Endothelial cell of umbilical vein (primary cell): ENCODE measurements around the gene MCTP2. TPM values are rescaled to one million over a fixed set of nuclear protein-coding genes. Genes with fewer than 3 reads are reported as not detected.

Experiments
- BruUV-seq: library from RNA; stranded (reverse); fragments of 400-500 nt; replicated peaks from 2 replicates; lab custom pipeline; 2021; lab: Mats Ljungman, UMichigan
- CTCF ChIA-PET: fragments of 300-600, 350-600 bp; sonication (Branson Sonifier 250); formaldehyde crosslinking; loops from one replicate; lab custom pipeline; 2021; ENCODE audit warnings: antibody characterized with exemption, inconsistent platforms; lab: Charles Lee
- POLR2A ChIA-PET: fragments of 300-600, 350-600 bp; sonication (Branson Sonifier 250); formaldehyde crosslinking; loops from one replicate; lab custom pipeline; 2021; ENCODE audit warnings: antibody characterized with exemption, inconsistent platforms; lab: Charles Lee
- DNase-seq: peaks from one replicate; pipeline ENCODE4 v3.0.0-alpha.2; 2011; ENCODE audit warnings: low read depth, low spot score
- FAIRE-seq: peaks from 2 replicates; lab custom pipeline; 2011; peaks lifted over from hg19 to GRCh38; lab: Jason Lieb, UNC
- H2AFZ ChIP-seq: 2 replicates; pipeline ENCODE4 v1.6.0; 2012; ENCODE audit warnings: low read depth, low read length, control low read depth, inconsistent platforms
- H3K27ac ChIP-seq: 2 replicates; pipeline ENCODE4 v1.5.1; 2011; ENCODE audit warnings: low read depth, mild to moderate bottlenecking, control low read depth, low read length, moderate library complexity; ENCODE audit not compliant: insufficient read depth
- H3K27me3 ChIP-seq, 2 experiments: 2 replicates each; pipeline versions ENCODE4 v1.6.0 to v1.6.1; 2011; ENCODE audit warnings: low read length in 2 of 2, mixed read lengths in 1 of 2; ENCODE audit not compliant: control insufficient read depth in 2 of 2, insufficient read depth in 2 of 2
- H3K36me3 ChIP-seq, 2 experiments: 2 replicates in 1 of 2; 3 replicates in 1 of 2; pipeline ENCODE4 v1.5.1; 2011; ENCODE audit warnings: low read length in 2 of 2, mild to moderate bottlenecking in 1 of 2, moderate library complexity in 1 of 2; ENCODE audit not compliant: control insufficient read depth in 2 of 2, insufficient read depth in 2 of 2; ENCODE audit errors: extremely low read depth in 1 of 2
- H3K4me1 ChIP-seq: 3 replicates; pipeline ENCODE4 v1.5.1; 2011; ENCODE audit warnings: mild to moderate bottlenecking, low read length; ENCODE audit not compliant: control insufficient read depth, insufficient read depth; ENCODE audit errors: extremely low read depth
- H3K4me2 ChIP-seq: 2 replicates; pipeline ENCODE4 v1.6.1; 2011; ENCODE audit warnings: low read length, control low read depth, mixed read lengths; ENCODE audit not compliant: insufficient read depth
- H3K4me3 ChIP-seq, 3 experiments: fragments of 200-600 bp in 1 of 3; sonication (generic), shearing (Covaris generic) in 1 of 3; replicated peaks in 1 of 3; 2 replicates each; pipeline ENCODE4 v1.5.1; 2011 to 2016; ENCODE audit warnings: control low read depth in 3 of 3, low read length in 3 of 3, mild to moderate bottlenecking in 2 of 3, inconsistent platforms in 1 of 3, low read depth in 1 of 3, moderate library complexity in 1 of 3; ENCODE audit not compliant: insufficient read depth in 1 of 3
- H3K79me2 ChIP-seq: 2 replicates; pipeline ENCODE4 v1.6.0; 2012; ENCODE audit warnings: low read length, inconsistent platforms; ENCODE audit not compliant: control insufficient read depth, insufficient read depth
- H3K9ac ChIP-seq: replicated peaks from 2 replicates; pipeline ENCODE3; 2011; ENCODE audit warnings: low read length, control low read depth; ENCODE audit not compliant: insufficient read depth; ENCODE audit errors: extremely low read depth
- H3K9me1 ChIP-seq: replicated peaks from 3 replicates; pipeline ENCODE4 v1.6.0; 2011; ENCODE audit warnings: mild to moderate bottlenecking, low read length; ENCODE audit not compliant: control insufficient read depth, insufficient read depth; ENCODE audit errors: extremely low read depth
- H3K9me3 ChIP-seq: replicated peaks from 2 replicates; pipeline ENCODE4 v1.5.1; 2012; ENCODE audit warnings: low read length, inconsistent platforms; ENCODE audit not compliant: control insufficient read depth, insufficient read depth
- H4K20me1 ChIP-seq: replicated peaks from 2 replicates; pipeline ENCODE3; 2011; ENCODE audit warnings: mild to moderate bottlenecking, low read length; ENCODE audit not compliant: control insufficient read depth, insufficient read depth; ENCODE audit errors: extremely low read depth
- CTCF ChIP-seq, 2 donors: IDR thresholded peaks; 1 replicate in 1 of 2; 2 replicates in 1 of 2; pipeline ENCODE4 v1.5.1; 2011; ENCODE audit warnings: low read length in 2 of 2, mild to moderate bottlenecking in 2 of 2, moderate library complexity in 2 of 2, control low read depth in 1 of 2, inconsistent platforms in 1 of 2, low read depth in 1 of 2; ENCODE audit not compliant: insufficient read depth in 1 of 2; ENCODE audit errors: extremely low read depth in 1 of 2
- EZH2 ChIP-seq: IDR thresholded peaks from 2 replicates; pipeline ENCODE4 v1.6.1; 2012; ENCODE audit warnings: borderline replicate concordance, low read depth, mild to moderate bottlenecking, moderate library complexity, low read length, inconsistent platforms; ENCODE audit not compliant: severe bottlenecking
- FOS ChIP-seq: IDR thresholded peaks from 2 replicates; pipeline ENCODE4 v1.6.1; 2011; ENCODE audit warnings: mild to moderate bottlenecking, low read length, moderate library complexity, borderline replicate concordance; ENCODE audit not compliant: insufficient read depth
- GATA2 ChIP-seq: IDR thresholded peaks from 2 replicates; pipeline ENCODE4 v1.7.0; 2011; ENCODE audit warnings: low read depth, mild to moderate bottlenecking, moderate library complexity, mixed read lengths, low read length; ENCODE audit not compliant: insufficient read length, insufficient read depth
- JUN ChIP-seq: IDR thresholded peaks from 2 replicates; pipeline ENCODE4 v1.6.1; 2011; ENCODE audit warnings: borderline replicate concordance, low read depth; ENCODE audit not compliant: insufficient read length, insufficient read depth
- MAX ChIP-seq: IDR thresholded peaks from 2 replicates; pipeline ENCODE4 v1.6.1; 2011; ENCODE audit not compliant: insufficient read depth, insufficient read length
- MYC ChIP-seq: IDR thresholded peaks from one replicate; pipeline ENCODE4 v1.6.1; 2011; ENCODE audit warnings: mild to moderate bottlenecking, low read depth, low read length
- POLR2A ChIP-seq: IDR thresholded peaks from 2 replicates; pipeline ENCODE4 v1.6.1; 2012; ENCODE audit warnings: low read depth, mild to moderate bottlenecking, control low read depth, low read length
- POLR2AphosphoS5 ChIP-seq: IDR thresholded peaks from 2 replicates; pipeline ENCODE4 v1.6.1; 2012; ENCODE audit warnings: low read depth, mild to moderate bottlenecking, control low read depth, low read length, moderate library complexity; ENCODE audit not compliant: insufficient read depth
- dilution Hi-C: fragments of 300-500 bp; cut with MboI; formaldehyde crosslinking; loops from one replicate; pipeline ENCODE4 v1.15.0; 2019; ENCODE audit warnings: low sequenced_read_pairs; ENCODE audit not compliant: extremely low pct_ligation_motif_present
- intact Hi-C: fragments of 100-400 bp; cut with micrococcal nuclease; formaldehyde crosslinking; loops from one replicate; pipeline ENCODE4 v1.10.0; 2022
- polyA plus RNA-seq, 4 experiments: library from polyadenylated mRNA; depleted of rRNA in 3 of 4; stranded (reverse) in 3 of 4; unstranded in 1 of 4; fragments of >200 nt; gene quantifications; 2 replicates each; pipeline versions ENCODE4 v1.2.1 to v1.2.3, GENCODE V29; 2011 to 2012; ENCODE audit warnings: missing spikeins in 1 of 4
- total RNA-seq: library from RNA; stranded (reverse); gene quantifications from 2 replicates; pipeline ENCODE4 v1.2.3, GENCODE V29; 2021

Gene MCTP2
- total and polyA plus RNA-seq, 2 donors (not counting 3 experiments of a cell fraction or from before 2014, with no cell fraction given): 0.01 to 0.75 TPM

- Histone ChIP-seq H3K27ac (no peak overlapping the region), H3K4me1 (no peaks in the 10 kb centered on the region), H3K9me3 (no peaks in the 10 kb centered on the region), H3K9ac (no peak overlapping the region), H3K36me3 (no peaks in the 10 kb centered on the region), H3K4me2 (no peak overlapping the region), H3K4me3 (no peak overlapping the region), H3K79me2 (no peaks in the 10 kb centered on the region), H3K27me3 (no peaks in the 10 kb centered on the region), H2AFZ (no peak overlapping the region), H4K20me1 (no peaks in the 10 kb centered on the region), H3K9me1 (no peaks in the 10 kb centered on the region)
- no TSS peak for BruUV-seq
- CTCF ChIA-PET: no interaction called here
- POLR2A ChIA-PET: no interaction called here
- dilution Hi-C loops: no loop called here
- no peak for FAIRE-seq
- intact Hi-C loops: no loop called here
- TF ChIP-seq POLR2AphosphoS5 (no peak), EZH2 (no peak), POLR2A (no peak), FOS (no peak), JUN (no peak), MYC (no peak), MAX (no peak), GATA2 (no peak), CTCF (IDR thresholded peaks at IDR 0.05; ENCODE audit: extremely low read depth in 1 of 2, insufficient read depth in 1 of 2, low read depth in 1 of 2, low read length in 2 of 2) (no peak)
- DNase-seq: no peak
These were observed 141.5 kb downstream of the MCTP2 start for GRCh38 chr15:94372821-94373220.
